ENCODE measurements around the gene LEO1. TPM values are rescaled to one million over a fixed set of nuclear protein-coding genes. Genes with fewer than 3 reads are reported as not detected.

LEO1 gene
- total and polyA plus RNA-seq, 2 of the 13 experiments (the other 11 are each of a cell fraction or from before 2014, with no cell fraction given) = 17.0 to 60.3 TPM

- TF ChIP-seq HHEX (CRISPR knock-in tag; IDR thresholded peaks at IDR 0.05) (no peak), POGZ (CRISPR knock-in tag; IDR thresholded peaks at IDR 0.05) (no peak), RFX5 (IDR thresholded peaks at IDR 0.05; ENCODE audit: low read depth, low read length) (no peak), NFYB (CRISPR knock-in tag; IDR thresholded peaks at IDR 0.05) (no peak), KLF16 (CRISPR knock-in tag; IDR thresholded peaks at IDR 0.05) (0 out of 4 replicates have a peak, but pooled peaks of 1 of the 2 experiments have one; percentile 53), ZNF367 (CRISPR knock-in tag; IDR thresholded peaks at IDR 0.05; ENCODE audit: borderline replicate concordance) (no peak), YEATS4 (CRISPR knock-in tag; IDR thresholded peaks at IDR 0.05; ENCODE audit: borderline replicate concordance) (no peak), ZSCAN5A (CRISPR knock-in tag; IDR thresholded peaks at IDR 0.05; ENCODE audit: borderline replicate concordance) (no peak), RBM22 (optimal IDR thresholded peaks at IDR 0.05; ENCODE audit: low read length) (no peak), FOXM1 (CRISPR knock-in tag; IDR thresholded peaks at IDR 0.05) (no peak), ZNF576 (CRISPR knock-in tag; IDR thresholded peaks at IDR 0.05) (no peak), SNAPC4 (CRISPR knock-in tag; IDR thresholded peaks at IDR 0.05) (no peak), ZNF609 (CRISPR knock-in tag; IDR thresholded peaks at IDR 0.05; ENCODE audit: borderline replicate concordance) (no peak), DNMT1 (CRISPR knock-in tag; IDR thresholded peaks at IDR 0.05) (no peak), TOPORS (CRISPR knock-in tag; IDR thresholded peaks at IDR 0.05) (no peak), NAIF1 (CRISPR knock-in tag; IDR thresholded peaks at IDR 0.05; ENCODE audit: borderline replicate concordance) (no peak)
These were observed 10.6 kb upstream of the LEO1 start (continued) for GRCh38 chr15:51982013-51982769.

All from HepG2 (cell line).